ENCODE data around the gene P3H2.
A peak's percentile ranks its signal among the peaks of the same experiment; 100 is the strongest.

Gene P3H2

DNA sequence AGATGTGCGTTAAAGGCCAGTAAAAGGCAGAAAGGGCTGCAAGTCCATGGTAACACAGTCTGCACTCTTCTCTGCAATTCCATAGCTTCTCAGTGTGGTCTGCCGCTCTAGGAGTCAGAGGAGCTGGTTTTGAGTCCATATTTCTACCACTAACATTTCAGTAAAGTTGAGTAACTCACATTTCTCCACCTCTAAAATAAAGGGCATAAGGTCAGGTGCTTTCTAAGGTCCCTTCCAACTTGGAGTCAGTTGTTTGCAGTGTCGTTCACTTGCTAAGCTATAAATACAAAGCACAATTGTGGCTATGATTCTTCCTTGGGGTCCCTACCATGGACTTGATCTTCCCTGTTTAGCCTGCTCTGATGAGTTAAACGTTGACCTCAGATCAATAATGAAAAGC lies 171.1 kb downstream of the P3H2 start:
- no peak for DNase-seq (ENCODE audit: low read depth)

DNA sequence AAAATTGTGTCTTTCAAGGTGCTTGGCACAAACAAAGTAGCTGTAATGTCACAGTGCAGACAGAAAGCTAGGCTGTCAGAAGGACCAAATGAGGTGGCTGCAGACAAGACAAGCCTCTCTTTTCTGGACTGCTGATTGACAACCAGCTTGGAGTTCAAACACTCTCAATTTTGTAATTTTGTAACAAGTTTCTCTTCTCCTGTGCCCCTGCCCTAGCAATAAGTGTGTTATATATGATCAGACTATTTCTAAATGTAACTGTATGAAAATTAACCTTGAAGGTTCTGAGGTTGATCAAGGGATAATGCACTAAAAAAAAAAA lies 172.0 kb downstream of the P3H2 start:
- TF ChIP-seq, protein P1, sequence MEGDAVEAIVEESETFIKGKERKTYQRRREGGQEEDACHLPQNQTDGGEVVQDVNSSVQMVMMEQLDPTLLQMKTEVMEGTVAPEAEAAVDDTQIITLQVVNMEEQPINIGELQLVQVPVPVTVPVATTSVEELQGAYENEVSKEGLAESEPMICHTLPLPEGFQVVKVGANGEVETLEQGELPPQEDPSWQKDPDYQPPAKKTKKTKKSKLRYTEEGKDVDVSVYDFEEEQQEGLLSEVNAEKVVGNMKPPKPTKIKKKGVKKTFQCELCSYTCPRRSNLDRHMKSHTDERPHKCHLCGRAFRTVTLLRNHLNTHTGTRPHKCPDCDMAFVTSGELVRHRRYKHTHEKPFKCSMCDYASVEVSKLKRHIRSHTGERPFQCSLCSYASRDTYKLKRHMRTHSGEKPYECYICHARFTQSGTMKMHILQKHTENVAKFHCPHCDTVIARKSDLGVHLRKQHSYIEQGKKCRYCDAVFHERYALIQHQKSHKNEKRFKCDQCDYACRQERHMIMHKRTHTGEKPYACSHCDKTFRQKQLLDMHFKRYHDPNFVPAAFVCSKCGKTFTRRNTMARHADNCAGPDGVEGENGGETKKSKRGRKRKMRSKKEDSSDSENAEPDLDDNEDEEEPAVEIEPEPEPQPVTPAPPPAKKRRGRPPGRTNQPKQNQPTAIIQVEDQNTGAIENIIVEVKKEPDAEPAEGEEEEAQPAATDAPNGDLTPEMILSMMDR (IDR thresholded peaks at IDR 0.05; ENCODE audit: low read depth, low read length, missing control alignments), result no peak
- DNase-seq (ENCODE audit: low read depth), result no peak
- H3K4me3 ChIP-seq (ENCODE audit: low read depth, low read length), result no peak overlapping the region

More for the DNA sequence above, 171.1 kb downstream of the P3H2 start:
- no peak overlapping the region for H3K4me3 ChIP-seq (ENCODE audit: low read depth, low read length)
- TF ChIP-seq, protein P1 (IDR thresholded peaks at IDR 0.05; ENCODE audit: low read depth, low read length, missing control alignments), result no peak

DNA sequence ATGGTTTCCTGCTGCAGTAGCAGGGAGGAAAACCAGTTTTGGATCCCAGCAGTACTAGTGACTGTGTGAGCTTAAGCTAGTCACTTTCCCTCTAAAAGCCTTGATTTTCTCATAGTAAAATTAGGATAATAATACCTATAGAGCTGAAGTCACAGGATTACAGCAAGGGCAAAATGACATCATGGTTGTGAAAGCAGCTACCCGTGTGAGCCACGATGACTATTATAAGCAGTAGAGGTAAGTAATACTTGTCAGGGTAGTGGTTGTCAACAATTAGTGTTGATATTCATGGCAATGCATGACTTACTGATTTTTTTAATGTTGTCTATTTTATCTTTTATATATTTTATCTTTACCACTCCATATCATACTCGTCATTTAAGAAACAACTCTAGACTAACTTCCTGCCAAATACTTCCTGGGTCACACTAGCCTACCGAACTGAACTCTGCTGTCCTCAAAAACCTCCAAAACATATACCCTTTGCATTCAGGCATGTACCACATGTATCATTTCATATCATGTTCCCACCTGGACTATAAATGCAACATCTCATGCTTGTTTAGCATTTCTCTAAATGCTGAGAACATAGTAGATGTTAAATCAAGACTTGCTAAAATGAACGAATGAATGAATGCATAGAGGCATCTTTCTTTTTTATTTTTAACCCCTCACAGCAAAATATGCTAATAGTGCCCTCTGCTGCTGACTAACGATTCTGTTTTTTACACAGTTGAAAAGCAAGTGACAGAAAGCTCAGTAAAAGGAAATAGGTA lies 172.6 kb downstream of the P3H2 start:
- no peak overlapping the region for H3K4me3 ChIP-seq (ENCODE audit: low read depth, low read length)
- no peak for DNase-seq (ENCODE audit: low read depth)
- TF ChIP-seq, protein P1 (IDR thresholded peaks at IDR 0.05; ENCODE audit: low read depth, low read length, missing control alignments), result peak; percentile 52

DNA sequence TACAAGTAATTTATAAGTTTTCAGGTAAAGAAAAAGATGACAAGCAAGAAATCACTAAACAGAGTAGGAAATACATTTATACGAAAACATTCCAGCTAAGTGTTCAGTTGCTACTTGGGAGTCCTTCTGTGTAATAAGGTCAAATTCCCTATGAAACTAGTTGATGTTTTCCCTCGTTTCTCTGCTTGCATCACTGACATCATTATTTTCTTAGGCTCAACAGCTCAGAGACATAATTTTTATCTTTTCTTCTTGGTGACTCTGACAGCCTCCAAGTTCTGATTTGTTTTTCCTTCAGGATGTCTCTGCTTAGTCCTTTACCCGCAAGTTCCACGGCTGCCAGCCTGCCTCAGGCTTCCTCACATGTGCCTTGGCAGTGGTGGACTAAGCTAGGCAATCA lies 173.6 kb downstream of the P3H2 start:
- TF ChIP-seq, protein P1 (IDR thresholded peaks at IDR 0.05; ENCODE audit: low read depth, low read length, missing control alignments), result no peak
- DNase-seq (ENCODE audit: low read depth), result no peak
- no peak overlapping the region for H3K4me3 ChIP-seq (ENCODE audit: low read depth, low read length)

DNA sequence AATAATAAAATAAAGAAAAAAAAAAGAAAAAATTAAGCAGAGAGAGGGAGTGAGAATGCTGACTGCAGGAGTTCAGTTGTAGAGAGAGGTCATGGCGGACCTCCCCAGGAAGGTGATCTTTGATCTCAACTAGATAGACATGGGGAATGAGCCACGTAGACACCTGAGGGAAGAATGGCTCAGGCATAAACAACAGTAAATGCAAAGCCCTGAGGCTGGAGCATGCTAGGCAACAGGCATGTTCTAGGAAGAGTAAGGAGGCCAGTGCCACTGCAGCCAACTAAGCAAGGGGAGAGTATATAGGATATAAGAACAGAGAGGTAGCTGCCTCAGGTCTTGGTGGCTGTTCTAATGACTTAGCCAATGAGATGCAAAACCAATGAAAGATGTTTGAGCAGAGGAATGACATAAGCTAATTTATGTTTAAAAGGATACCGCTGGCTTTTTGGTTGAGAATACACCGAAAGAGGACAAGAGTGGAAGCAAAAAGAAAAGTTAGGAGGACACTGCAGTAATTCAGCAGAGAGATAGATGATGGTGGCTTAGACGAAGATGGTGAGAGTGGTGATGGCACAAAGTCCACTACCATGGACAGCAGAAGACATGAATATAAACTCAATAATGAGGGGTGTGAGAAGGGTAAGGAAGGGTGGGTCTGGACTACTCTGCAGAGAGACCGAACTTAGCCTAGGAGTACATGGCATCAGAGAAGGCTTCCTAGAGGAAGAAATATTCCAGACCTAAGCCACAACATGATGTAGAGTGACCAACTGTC lies 174.6 kb downstream of the P3H2 start:
- TF ChIP-seq, protein P1 (IDR thresholded peaks at IDR 0.05; ENCODE audit: low read depth, low read length, missing control alignments), result no peak
- no peak overlapping the region for H3K4me3 ChIP-seq (ENCODE audit: low read depth, low read length)
- no peak for DNase-seq (ENCODE audit: low read depth)

DNA sequence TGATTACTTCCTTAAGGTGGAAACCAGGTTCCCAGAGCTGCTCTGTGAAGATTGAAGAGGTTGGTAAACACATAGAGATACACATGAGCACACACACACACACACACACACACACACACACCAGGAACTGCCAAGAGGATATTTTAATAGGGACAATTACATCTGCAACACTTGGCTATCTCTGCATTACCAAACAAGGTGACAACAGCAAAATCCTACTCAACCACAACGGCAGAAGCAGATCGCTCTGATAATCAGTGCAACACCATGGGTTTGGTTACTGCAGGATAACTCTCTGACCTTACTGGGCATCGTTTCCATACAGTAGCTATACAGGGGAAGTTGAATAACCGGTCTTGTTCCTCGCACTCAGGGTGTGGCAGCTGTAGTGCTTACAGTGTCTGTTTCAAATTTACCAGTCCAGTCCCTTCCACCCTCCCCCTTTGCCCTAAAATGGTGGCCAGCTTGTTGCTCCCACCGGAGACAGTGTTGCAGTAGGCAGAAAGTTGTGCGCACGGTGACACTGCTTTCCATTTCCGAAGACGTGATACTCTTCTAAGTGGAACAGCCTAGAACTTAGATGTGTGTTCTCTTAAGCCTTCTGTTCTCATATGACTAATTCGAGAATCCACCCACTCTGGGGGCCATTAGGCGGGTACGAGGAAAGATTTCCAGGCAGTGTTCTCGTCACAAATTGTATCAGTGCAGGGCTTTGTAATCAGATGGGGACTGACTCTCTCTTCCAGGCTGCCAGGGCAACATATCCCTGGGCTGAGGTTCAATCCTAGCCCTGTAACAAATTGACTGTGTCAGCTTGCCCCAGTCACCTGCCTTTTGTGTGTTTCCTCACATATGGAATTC lies 176.2 kb downstream of the P3H2 start:
- H3K4me3 ChIP-seq (ENCODE audit: low read depth, low read length), result no peak overlapping the region
- no peak for DNase-seq (ENCODE audit: low read depth)
- TF ChIP-seq, protein P1 (IDR thresholded peaks at IDR 0.05; ENCODE audit: low read depth, low read length, missing control alignments), result no peak

Measured in GM12864 (cell line).